GM18517 (cell line): Measurements from ENCODE around the gene NELFA.

Experiments
- ATAC-seq: cut with Tn5 transposase; IDR thresholded peaks from one replicate; pipeline ENCODE4 v1.9.1; 2021; ENCODE audit warnings: mild to moderate bottlenecking, moderate library complexity; ENCODE audit not compliant: unreplicated experiment

The NELFA gene

DNA sequence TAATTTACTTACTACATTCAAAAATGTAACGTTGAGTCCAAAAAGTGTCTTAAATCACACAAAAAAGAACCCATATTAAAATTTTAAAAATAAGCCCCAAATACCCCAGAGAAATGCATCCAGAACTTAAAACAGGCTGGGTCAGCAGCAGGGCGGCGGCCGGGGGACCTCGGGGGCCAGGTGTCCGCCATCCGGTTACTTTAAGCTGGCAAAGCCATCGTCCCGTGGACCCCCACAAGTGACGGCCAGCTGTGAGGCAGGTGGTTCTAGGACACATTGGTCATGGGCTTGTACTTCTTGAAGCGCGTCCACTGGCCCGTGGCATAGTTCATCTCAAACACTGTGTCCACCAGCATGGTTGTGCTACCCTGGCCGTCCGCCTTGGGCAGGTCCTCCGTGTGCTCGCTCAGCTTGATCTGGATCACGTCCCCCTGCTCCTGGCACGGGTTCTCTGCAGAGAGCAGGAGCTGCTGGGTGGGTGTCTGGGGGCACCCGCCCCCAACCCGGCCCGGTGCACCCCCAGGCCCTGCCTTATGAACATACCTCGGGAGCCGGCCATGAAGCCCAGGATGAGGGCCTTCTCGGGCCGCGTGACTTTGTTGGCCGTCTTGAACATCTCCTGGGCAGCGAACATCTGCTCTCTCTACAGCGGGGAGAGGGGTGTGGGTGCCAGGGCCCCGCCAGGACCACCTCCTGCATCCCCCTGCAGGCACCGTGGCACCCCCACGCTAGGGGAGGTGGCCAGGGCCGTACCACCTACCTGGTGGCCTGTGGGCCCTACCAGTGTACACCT lies 25.5 kb downstream of the NELFA start:
- ATAC-seq = no peak

- ATAC-seq = no peak
These were observed 26.4 kb downstream of the NELFA start for GRCh38 chr4:1982124-1983052.

- no peak for ATAC-seq
These were observed 27.3 kb downstream of the NELFA start for GRCh38 chr4:1981251-1982058.

DNA sequence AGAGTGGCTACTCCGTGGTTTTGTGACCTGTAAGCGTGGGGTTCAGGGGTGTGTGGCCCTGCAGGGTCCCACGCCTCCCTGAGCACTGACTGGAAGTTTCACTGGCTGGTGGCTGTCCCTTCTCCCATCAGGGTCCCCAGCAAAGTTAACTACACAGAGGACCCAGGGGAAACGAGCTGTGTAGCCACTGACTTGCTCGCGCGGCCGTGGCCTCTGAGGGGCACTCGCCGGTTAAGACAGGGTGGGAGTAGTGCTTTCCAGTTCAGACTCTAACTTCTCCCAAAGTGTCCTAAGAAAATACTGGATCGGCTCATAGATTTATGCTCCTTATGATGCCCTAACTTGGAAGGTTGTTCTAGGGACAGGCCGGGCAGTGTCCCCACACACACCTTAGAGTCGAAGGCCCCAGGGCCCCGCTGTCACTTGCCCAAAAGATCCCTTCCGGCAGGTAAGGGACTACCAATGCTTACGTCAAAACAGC lies 28.2 kb downstream of the NELFA start:
- ATAC-seq = no peak

GRCh38 chr4:1979477-1980196 lies 29.1 kb downstream of the NELFA start:
- ATAC-seq = no peak

GRCh38 chr4:1978741-1979476 lies 29.9 kb downstream of the NELFA start:
- ATAC-seq = no peak

DNA sequence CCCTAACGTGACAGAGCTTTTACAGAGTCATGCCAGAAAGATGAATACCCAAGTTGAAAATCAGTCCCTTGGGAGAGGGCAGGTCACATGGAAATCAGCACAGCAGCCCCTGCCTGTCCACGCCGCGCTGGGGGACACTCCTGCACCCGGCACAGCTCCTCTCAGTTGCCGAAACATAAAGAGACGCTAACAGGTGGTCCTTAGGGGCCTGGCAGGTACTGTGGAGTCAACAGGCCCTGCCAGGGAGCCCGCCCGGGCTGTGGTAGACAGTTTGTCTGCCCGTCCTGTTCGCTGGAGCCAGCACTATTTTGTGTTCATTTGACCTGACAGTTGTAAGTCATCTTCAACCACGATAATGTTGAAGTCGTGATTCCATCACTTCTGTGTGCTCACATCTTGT lies 30.5 kb downstream of the NELFA start:
- ATAC-seq = no peak

- ATAC-seq = no peak
These were observed 32.1 kb downstream of the NELFA start for GRCh38 chr4:1976416-1977352.

DNA sequence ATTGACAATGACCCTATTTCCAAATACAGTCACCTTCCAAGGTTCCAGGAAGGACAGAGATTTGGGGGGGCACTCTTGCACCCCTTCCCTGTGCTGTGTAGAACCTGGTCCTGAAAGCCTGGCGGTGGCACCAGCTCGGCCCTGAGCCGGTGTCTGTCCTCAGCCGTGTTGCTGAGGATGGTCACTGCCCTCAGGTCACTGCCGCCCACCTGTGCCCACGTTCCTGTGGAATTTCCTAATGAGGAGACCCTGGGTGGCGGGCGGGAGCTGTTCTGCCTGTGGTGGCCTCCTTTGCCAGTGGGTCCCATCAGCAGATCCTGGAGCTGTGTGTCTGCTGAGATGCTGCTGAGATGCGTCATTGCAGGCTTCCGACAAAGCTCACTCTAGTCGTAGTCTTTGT lies 32.9 kb downstream of the NELFA start:
- no peak for ATAC-seq

GRCh38 chr4:1975391-1975801 lies 33.4 kb downstream of the NELFA start:
- ATAC-seq = no peak

DNA sequence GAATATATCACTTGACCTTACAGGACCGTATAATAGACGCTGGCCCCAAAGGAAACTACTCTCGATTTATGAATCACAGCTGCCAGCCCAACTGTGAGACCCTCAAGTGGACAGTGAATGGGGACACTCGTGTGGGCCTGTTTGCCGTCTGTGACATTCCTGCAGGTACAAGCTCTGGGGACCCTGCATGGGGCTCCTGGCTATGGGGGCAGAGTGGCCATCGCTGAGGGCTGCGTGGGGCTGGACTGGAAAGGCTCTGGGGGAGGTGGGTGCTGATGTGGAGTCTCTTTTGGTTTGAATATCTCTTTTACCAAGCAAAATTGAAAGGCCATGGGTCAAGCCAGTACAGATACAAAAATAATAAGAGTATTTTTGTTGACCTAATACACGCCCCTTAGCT lies 33.9 kb downstream of the NELFA start:
- ATAC-seq = no peak

- ATAC-seq = no peak
These were observed 35.1 kb downstream of the NELFA start for GRCh38 chr4:1973661-1974060.

DNA sequence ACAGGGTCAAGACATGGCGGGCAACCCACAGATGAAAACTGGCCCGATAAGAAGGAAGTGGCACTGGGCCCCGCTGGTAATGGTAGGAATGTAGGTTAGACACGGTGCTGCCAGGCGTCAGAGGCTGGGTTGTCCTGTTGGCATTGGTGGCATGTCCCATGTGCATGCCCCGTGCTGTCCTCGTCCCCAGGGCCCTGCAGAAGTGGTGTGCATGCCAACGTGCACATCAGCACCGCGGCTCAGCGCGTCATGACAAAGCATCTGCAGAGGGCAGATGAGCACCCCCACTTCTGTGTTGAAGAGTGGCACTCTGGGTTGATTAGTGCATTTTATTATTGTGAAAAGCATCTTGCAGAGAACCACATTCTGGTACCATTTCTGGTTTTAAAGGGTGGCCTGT lies 35.6 kb downstream of the NELFA start:
- no peak for ATAC-seq

GRCh38 chr4:1972414-1972813 lies 36.4 kb downstream of the NELFA start:
- ATAC-seq = no peak

GRCh38 chr4:1971456-1972200 lies 37.1 kb downstream of the NELFA start:
- no peak for ATAC-seq

GRCh38 chr4:1970926-1971325 lies 37.8 kb downstream of the NELFA start:
- ATAC-seq = no peak

GRCh38 chr4:1969928-1970723 lies 38.6 kb downstream of the NELFA start:
- ATAC-seq = no peak
